HepG2 (cell line): ENCODE results near the gene IRF4. TPM values are rescaled to one million over a fixed set of nuclear protein-coding genes. Genes with fewer than 3 reads are reported as not detected.

Experiments
- ARHGAP35 ChIP-seq: sonication (generic); formaldehyde crosslinking; IDR thresholded peaks from 2 replicates; pipeline ENCODE4 v1.9.0; 2022; ENCODE audit warnings: mild to moderate bottlenecking, inconsistent platforms, moderate library complexity, missing genetic modification reagents, borderline replicate concordance
- KDM5B ChIP-seq: sonication (generic); formaldehyde crosslinking; IDR thresholded peaks from 2 replicates; pipeline ENCODE4 v1.4.0; 2020; ENCODE audit warnings: missing genetic modification reagents, mild to moderate bottlenecking, borderline replicate concordance
- MED8 ChIP-seq: sonication (generic); formaldehyde crosslinking; IDR thresholded peaks from 2 replicates; pipeline ENCODE4 v1.8.1; 2023; ENCODE audit warnings: mild to moderate bottlenecking, missing genetic modification reagents; ENCODE audit not compliant: insufficient replicate concordance
- MLLT10 ChIP-seq: sonication (generic); formaldehyde crosslinking; IDR thresholded peaks from 2 replicates; pipeline ENCODE4 v1.4.0; 2020; ENCODE audit warnings: missing genetic modification reagents
- NKX3-1 ChIP-seq: sonication (generic); formaldehyde crosslinking; IDR thresholded peaks from 2 replicates; pipeline ENCODE4 v1.5.0; 2020; ENCODE audit warnings: missing genetic modification reagents
- NPAS2 ChIP-seq: sonication (generic); formaldehyde crosslinking; IDR thresholded peaks from 2 replicates; pipeline ENCODE4 v1.8.0; 2022; ENCODE audit warnings: mild to moderate bottlenecking, missing genetic modification reagents, borderline replicate concordance
- PRPF4 ChIP-seq: fragments of 200-400 bp; formaldehyde crosslinking; IDR thresholded peaks from 2 replicates; pipeline ENCODE4 v1.6.1; 2016; ENCODE audit warnings: low read length, low read depth; ENCODE audit not compliant: poor library complexity, severe bottlenecking
- RARG ChIP-seq: sonication (generic); formaldehyde crosslinking; IDR thresholded peaks from 2 replicates; pipeline ENCODE4 v1.4.0; 2020; ENCODE audit warnings: low read depth, mild to moderate bottlenecking, missing genetic modification reagents
- TAF15 ChIP-seq: fragments of 200-400 bp; formaldehyde crosslinking; IDR thresholded peaks from one replicate; pipeline ENCODE4 v1.6.1; 2018; ENCODE audit warnings: mild to moderate bottlenecking, low read depth, low read length; ENCODE audit not compliant: poor library complexity, severe bottlenecking
- ZFY ChIP-seq: sonication (generic); formaldehyde crosslinking; IDR thresholded peaks from 2 replicates; pipeline ENCODE4 v1.4.0; 2020; ENCODE audit warnings: missing genetic modification reagents
- ZNF607 ChIP-seq: sonication (generic); formaldehyde crosslinking; IDR thresholded peaks from 2 replicates; pipeline ENCODE4 v1.5.1; 2020; ENCODE audit warnings: missing genetic modification reagents, mild to moderate bottlenecking, borderline replicate concordance
- polyA plus RNA-seq, 8 experiments: library from polyadenylated mRNA; depleted of rRNA in 3 of 8; stranded (reverse) in 7 of 8; unstranded in 1 of 8; fragments of >200 nt; fragmentation: Illumina TruSeq in 4 of 8; extraction: Trizol in 4 of 8; gene quantifications; 2 replicates each; pipeline versions ENCODE4 v1.2.1 to v1.2.3, GENCODE V29; 2011 to 2016; ENCODE audit warnings: low read depth in 4 of 8, missing spikeins in 1 of 8, mixed read lengths in 1 of 8; ENCODE audit not compliant: insufficient read depth in 1 of 8
- total RNA-seq, 5 experiments: library from RNA; depleted of rRNA; stranded (reverse); fragments of >200 nt; fragmentation: Illumina TruSeq; extraction: Trizol; gene quantifications; 2 replicates each; pipeline ENCODE4 v1.2.3, GENCODE V29; 2016; ENCODE audit warnings: low read depth in 1 of 5
- TF ChIP-seq, protein P1 (sequence below), 2 experiments: fragments of 450-650 bp in 1 of 2; sonication (generic) in 1 of 2; formaldehyde crosslinking in 1 of 2; IDR thresholded peaks; 2 replicates each; pipeline versions ENCODE4 v1.6.1 to v1.8.0; 2016 to 2022; ENCODE audit warnings: antibody characterized with exemption in 1 of 2, mild to moderate bottlenecking in 1 of 2, missing genetic modification reagents in 1 of 2
- TF ChIP-seq, protein P2 (sequence below): sonication (generic); formaldehyde crosslinking; IDR thresholded peaks from 2 replicates; pipeline ENCODE4 v1.4.0; 2020; ENCODE audit warnings: mild to moderate bottlenecking, missing genetic modification reagents, borderline replicate concordance

Gene IRF4
- total and polyA plus RNA-seq, 2 of the 13 experiments (the other 11 are each of a cell fraction or from before 2014, with no cell fraction given), result 0.07 to 0.09 TPM

DNA sequence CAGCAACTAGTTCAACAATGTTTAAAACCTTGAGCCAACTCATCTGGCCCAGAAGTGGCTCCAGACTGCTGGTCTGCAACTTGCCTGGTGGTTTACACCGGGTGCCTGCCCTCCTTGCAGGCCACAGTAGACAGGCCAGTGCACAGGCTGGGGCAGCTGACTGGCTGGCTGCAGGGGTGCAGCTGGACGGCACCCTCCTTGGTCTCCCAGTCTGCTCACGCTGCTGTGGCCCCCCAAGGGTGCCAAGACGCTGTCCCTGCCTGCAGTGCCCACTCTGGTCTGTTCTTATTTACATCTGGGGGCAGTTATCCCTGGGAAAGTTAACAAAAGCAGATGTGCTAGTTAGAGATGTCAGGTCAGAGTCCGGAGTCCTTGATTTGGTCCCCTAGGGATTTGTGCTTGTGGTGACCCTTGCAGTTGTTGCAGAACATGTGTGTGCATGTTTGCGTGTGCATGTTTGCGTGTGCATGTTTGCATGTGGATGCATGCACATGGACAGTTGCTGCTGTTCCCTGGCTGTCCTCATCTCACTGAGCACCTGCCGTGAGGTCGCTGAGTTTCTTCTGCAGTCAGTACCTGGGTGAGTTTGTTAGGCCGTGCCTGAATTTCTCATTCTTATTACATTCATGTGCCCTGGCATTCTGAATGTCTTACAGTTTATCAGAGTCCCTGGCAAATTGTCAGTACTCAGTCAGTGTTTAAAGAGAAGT lies 48.2 kb upstream of the IRF4 start (continued):
- TF ChIP-seq, protein P1, sequence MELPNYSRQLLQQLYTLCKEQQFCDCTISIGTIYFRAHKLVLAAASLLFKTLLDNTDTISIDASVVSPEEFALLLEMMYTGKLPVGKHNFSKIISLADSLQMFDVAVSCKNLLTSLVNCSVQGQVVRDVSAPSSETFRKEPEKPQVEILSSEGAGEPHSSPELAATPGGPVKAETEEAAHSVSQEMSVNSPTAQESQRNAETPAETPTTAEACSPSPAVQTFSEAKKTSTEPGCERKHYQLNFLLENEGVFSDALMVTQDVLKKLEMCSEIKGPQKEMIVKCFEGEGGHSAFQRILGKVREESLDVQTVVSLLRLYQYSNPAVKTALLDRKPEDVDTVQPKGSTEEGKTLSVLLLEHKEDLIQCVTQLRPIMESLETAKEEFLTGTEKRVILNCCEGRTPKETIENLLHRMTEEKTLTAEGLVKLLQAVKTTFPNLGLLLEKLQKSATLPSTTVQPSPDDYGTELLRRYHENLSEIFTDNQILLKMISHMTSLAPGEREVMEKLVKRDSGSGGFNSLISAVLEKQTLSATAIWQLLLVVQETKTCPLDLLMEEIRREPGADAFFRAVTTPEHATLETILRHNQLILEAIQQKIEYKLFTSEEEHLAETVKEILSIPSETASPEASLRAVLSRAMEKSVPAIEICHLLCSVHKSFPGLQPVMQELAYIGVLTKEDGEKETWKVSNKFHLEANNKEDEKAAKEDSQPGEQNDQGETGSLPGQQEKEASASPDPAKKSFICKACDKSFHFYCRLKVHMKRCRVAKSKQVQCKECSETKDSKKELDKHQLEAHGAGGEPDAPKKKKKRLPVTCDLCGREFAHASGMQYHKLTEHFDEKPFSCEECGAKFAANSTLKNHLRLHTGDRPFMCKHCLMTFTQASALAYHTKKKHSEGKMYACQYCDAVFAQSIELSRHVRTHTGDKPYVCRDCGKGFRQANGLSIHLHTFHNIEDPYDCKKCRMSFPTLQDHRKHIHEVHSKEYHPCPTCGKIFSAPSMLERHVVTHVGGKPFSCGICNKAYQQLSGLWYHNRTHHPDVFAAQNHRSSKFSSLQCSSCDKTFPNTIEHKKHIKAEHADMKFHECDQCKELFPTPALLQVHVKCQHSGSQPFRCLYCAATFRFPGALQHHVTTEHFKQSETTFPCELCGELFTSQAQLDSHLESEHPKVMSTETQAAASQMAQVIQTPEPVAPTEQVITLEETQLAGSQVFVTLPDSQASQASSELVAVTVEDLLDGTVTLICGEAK (IDR thresholded peaks at IDR 0.05), result no peak
- TF ChIP-seq, protein P1 (CRISPR knock-in tag; IDR thresholded peaks at IDR 0.05), result 0 out of 2 replicates have a peak, but pooled peaks have one; percentile 10
- TF ChIP-seq NPAS2 (CRISPR knock-in tag) (no peak), RARG (no peak), NKX3-1 (CRISPR knock-in tag) (no peak), ZFY (CRISPR knock-in tag) (no peak), KDM5B (peak; percentile 38; the same call in 1 of the 2 replicates), MLLT10 (CRISPR knock-in tag) (no peak), MED8 (CRISPR knock-in tag) (peak; percentile 22), TAF15 (no peak), ARHGAP35 (CRISPR knock-in tag) (no peak), PRPF4 (no peak), ZNF607 (0 out of 2 replicates have a peak, but pooled peaks have one; percentile 43)
- TF ChIP-seq, protein P2, sequence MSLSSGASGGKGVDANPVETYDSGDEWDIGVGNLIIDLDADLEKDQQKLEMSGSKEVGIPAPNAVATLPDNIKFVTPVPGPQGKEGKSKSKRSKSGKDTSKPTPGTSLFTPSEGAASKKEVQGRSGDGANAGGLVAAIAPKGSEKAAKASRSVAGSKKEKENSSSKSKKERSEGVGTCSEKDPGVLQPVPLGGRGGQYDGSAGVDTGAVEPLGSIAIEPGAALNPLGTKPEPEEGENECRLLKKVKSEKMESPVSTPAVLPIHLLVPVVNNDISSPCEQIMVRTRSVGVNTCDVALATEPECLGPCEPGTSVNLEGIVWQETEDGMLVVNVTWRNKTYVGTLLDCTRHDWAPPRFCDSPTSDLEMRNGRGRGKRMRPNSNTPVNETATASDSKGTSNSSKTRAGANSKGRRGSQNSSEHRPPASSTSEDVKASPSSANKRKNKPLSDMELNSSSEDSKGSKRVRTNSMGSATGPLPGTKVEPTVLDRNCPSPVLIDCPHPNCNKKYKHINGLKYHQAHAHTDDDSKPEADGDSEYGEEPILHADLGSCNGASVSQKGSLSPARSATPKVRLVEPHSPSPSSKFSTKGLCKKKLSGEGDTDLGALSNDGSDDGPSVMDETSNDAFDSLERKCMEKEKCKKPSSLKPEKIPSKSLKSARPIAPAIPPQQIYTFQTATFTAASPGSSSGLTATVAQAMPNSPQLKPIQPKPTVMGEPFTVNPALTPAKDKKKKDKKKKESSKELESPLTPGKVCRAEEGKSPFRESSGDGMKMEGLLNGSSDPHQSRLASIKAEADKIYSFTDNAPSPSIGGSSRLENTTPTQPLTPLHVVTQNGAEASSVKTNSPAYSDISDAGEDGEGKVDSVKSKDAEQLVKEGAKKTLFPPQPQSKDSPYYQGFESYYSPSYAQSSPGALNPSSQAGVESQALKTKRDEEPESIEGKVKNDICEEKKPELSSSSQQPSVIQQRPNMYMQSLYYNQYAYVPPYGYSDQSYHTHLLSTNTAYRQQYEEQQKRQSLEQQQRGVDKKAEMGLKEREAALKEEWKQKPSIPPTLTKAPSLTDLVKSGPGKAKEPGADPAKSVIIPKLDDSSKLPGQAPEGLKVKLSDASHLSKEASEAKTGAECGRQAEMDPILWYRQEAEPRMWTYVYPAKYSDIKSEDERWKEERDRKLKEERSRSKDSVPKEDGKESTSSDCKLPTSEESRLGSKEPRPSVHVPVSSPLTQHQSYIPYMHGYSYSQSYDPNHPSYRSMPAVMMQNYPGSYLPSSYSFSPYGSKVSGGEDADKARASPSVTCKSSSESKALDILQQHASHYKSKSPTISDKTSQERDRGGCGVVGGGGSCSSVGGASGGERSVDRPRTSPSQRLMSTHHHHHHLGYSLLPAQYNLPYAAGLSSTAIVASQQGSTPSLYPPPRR (CRISPR knock-in tag), result 0 out of 2 replicates have a peak, but pooled peaks have one; percentile 24
